Forelimb muscle (tissue), 1 donor: ENCODE measurements around the gene TTC23. TPM values are rescaled to one million over a fixed set of nuclear protein-coding genes. Genes with fewer than 3 reads are reported as not detected.
"Not testable (repeated sequence)": the region's sequence is repeated elsewhere in the genome, so short reads cannot be mapped to it uniquely, and the experiment has no call there.

Source experiments
- DNase-seq: peaks from one replicate; pipeline ENCODE4 v3.0.0-alpha.2; 2013; ENCODE audit warnings: low read depth
- polyA plus RNA-seq: library from polyadenylated mRNA; unstranded; fragments of 120-200 nt; gene quantifications from one replicate; pipeline ENCODE4 v1.2.1, GENCODE V29; 2013; ENCODE audit not compliant: insufficient read length

Gene TTC23
- polyA plus RNA-seq, 1 donor: 19.3 TPM

- no peak for DNase-seq
Observed at GRCh38 chr15:99197856-99198255, 51.5 kb downstream of the TTC23 start.

- not testable (repeated sequence) for DNase-seq
Observed at GRCh38 chr15:99192181-99192580, 57.2 kb downstream of the TTC23 start.

- no peak for DNase-seq
Observed at GRCh38 chr15:99187936-99188335, 61.4 kb downstream of the TTC23 start.

GRCh38 chr15:99185414-99186130 lies 63.8 kb downstream of the TTC23 start:
- DNase-seq: no peak

- DNase-seq: no peak
Observed at GRCh38 chr15:99182791-99183190, 66.6 kb downstream of the TTC23 start.

- DNase-seq: no peak
Observed at GRCh38 chr15:99181545-99181971, 67.8 kb downstream of the TTC23 start.

GRCh38 chr15:99180964-99181306 lies 68.4 kb downstream of the TTC23 start:
- no peak for DNase-seq

GRCh38 chr15:99180086-99180963 lies 69.1 kb downstream of the TTC23 start:
- DNase-seq: no peak

GRCh38 chr15:99177679-99178078 lies 71.7 kb downstream of the TTC23 start:
- DNase-seq: no peak

GRCh38 chr15:99176757-99177156 lies 72.6 kb downstream of the TTC23 start:
- no peak for DNase-seq

- no peak for DNase-seq
Observed at GRCh38 chr15:99174567-99175395, 74.6 kb downstream of the TTC23 start.

- no peak for DNase-seq
Observed at GRCh38 chr15:99172989-99173388, 76.4 kb downstream of the TTC23 start.

- DNase-seq: no peak
Observed at GRCh38 chr15:99172171-99172570, 77.2 kb downstream of the TTC23 start.

GRCh38 chr15:99170476-99171065 lies 78.8 kb downstream of the TTC23 start:
- no peak for DNase-seq

GRCh38 chr15:99169769-99170311 lies 79.5 kb downstream of the TTC23 start:
- DNase-seq: no peak

- DNase-seq: no peak
Observed at GRCh38 chr15:99168601-99169580, 80.5 kb downstream of the TTC23 start.

GRCh38 chr15:99167640-99168039 lies 81.7 kb downstream of the TTC23 start:
- DNase-seq: no peak

GRCh38 chr15:99167201-99167600 lies 82.2 kb downstream of the TTC23 start:
- DNase-seq: no peak

GRCh38 chr15:99165956-99166689 lies 83.3 kb downstream of the TTC23 start:
- DNase-seq: no peak
